HG03025 (cell line): Measurements from ENCODE around the gene FHOD1.

Experiments used
- ATAC-seq: cut with Tn5 transposase; IDR thresholded peaks from one replicate; pipeline ENCODE4 v1.9.1; 2021; ENCODE audit warnings: mild to moderate bottlenecking, moderate library complexity; ENCODE audit not compliant: unreplicated experiment, low FRiP score

Gene FHOD1

GRCh38 chr16:67210069-67210937 lies 37.0 kb downstream of the FHOD1 start:
- no peak for ATAC-seq

DNA sequence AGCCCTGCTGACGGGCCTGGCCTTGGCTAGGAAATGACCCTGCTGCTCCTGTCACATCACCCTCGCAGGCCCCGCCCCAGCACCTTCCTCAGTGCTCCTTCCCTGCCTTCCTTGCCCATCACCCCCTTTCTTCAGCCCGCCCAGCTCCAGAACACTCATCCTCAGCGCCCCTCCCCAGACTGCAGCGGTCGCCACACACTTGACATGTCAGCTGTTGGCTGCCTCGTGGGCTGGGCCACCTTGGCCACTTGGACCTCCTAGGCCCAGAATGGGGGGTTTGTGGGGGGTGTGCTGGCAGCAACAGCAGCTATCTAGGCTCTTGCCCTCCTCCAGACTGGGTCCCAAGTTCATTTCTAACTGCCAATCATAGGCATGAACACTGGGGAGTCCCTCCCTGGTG lies 37.7 kb downstream of the FHOD1 start:
- no peak for ATAC-seq

DNA sequence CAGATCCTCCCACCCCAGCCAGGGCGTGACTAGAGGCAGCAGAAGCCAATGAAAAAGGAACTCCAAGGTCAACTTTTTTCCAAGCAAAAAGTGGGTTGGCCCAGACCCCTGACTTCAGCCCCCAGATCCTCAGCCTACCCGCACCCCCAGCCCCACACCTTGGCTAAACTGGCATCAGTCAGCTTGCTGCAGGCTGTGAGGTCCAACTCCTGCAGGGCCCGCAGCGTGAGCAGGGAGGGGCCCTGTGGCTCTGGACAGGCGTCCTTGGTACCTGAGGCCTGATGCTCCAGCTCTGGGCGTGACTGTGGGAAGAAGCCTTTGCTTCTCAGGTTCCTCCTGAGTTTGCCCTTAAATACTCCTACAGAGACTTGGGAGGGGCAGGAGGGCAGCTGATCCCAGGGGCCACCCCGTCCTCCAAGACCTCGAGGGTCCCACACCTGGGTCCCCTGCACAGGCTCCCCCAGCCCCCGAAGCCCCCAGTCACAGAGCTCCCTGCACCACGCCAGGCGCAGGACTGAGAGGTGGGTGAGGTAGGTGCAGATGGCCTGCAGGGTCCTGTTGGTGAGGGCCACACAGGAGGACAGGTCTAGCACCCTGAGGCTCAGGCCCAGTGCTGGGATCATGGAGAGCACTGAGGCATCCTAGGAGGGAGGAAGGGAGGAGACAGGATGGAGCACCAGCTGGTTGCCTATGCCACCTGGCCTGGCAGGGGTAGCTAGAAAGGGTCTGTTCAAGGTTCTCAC lies 39.0 kb downstream of the FHOD1 start:
- no peak for ATAC-seq

GRCh38 chr16:67207249-67208091 lies 39.8 kb downstream of the FHOD1 start:
- ATAC-seq: no peak

GRCh38 chr16:67206838-67207248 lies 40.4 kb downstream of the FHOD1 start:
- ATAC-seq: no peak

DNA sequence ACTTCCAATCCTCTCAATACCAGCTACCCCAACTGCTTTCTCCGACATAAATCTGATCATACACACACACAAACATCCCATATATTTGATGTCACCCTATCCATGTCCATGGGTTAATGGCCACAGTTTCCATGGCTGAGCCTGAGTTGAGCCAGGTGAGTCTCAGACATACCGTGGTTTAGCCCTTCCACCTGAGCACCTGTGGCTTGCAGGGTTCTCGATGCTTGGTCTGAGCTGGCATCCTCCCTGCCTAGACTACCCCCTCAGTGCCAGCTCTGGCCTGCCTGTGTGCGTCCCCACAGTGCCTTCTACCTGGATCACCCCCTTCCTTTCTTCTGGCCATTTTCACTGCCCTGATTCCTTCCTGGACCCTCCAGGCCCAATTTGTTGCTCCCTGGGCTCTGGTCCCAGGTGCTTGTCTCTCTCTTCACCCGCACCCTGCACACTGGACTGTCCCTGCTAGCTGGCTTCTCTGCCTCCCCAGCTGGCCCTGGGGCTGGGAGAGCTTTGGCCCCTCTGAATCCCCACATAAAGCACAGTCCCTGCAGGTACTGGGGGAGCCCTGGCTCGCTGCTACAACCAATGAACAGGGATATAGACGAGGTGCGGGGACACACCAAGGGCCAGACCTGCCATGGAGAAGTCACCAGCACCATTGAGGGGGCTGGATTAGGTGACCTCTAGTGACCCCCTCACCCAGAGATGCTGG lies 41.0 kb downstream of the FHOD1 start:
- ATAC-seq: no peak

DNA sequence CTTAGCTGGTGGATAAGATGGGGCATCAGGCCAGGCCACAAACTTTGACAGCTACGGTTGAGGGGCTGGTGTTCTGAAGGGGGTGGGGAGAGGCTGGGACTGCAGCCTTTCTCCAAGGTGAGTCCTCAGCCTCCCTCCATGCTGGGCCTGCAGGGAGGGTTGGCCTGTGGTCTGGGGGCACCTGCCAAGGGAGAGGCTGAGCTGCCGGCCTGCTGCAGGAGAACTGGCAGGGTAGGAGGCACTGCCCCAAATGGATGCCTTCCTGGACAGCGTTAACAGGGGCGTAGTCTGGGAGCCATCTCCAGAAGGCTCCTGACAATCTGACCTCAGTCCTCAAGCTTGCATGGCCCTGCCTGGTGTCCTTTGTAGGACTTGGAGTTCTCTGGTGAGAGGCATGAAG lies 43.2 kb downstream of the FHOD1 start:
- no peak for ATAC-seq

DNA sequence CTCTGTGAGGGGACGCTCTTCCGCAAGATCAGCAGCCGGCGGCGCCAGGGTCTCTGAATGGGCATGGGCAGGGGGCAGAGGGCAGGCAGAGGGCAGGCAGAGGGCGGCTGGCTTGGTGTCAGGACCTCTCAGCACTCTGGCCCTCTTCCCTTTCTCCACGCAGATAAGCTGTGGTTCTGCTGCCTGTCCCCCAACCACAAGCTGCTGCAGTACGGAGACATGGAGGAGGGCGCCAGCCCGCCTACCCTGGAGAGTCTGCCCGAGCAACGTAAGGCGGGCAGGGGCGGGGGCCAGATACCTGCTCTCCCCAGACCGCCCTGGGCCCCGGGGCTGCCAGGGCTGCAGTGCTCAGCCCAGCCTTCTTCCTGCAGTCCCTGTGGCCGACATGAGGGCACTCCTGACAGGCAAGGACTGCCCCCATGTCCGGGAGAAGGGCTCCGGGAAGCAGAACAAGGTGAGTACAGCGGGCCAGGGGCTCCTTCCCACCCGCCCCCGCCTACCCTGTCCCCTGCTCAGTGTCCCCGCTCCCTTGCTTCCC lies 44.3 kb downstream of the FHOD1 start:
- ATAC-seq: no peak

DNA sequence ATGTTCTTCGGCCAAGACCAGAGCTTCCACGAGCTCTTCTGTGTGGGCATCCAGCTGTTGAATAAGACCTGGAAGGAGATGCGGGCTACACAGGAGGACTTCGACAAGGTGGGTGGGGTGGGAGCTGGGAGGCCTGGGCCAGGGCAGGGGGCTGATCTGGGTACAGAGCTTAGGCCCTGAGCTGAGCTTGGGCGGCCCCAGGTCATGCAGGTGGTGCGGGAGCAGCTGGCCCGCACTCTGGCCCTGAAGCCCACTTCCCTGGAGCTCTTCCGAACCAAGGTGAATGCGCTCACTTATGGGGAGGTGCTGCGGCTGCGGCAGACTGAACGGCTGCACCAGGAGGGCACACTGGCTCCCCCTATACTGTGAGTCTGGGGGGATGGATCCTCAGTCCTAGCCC lies 44.9 kb downstream of the FHOD1 start:
- no peak for ATAC-seq

DNA sequence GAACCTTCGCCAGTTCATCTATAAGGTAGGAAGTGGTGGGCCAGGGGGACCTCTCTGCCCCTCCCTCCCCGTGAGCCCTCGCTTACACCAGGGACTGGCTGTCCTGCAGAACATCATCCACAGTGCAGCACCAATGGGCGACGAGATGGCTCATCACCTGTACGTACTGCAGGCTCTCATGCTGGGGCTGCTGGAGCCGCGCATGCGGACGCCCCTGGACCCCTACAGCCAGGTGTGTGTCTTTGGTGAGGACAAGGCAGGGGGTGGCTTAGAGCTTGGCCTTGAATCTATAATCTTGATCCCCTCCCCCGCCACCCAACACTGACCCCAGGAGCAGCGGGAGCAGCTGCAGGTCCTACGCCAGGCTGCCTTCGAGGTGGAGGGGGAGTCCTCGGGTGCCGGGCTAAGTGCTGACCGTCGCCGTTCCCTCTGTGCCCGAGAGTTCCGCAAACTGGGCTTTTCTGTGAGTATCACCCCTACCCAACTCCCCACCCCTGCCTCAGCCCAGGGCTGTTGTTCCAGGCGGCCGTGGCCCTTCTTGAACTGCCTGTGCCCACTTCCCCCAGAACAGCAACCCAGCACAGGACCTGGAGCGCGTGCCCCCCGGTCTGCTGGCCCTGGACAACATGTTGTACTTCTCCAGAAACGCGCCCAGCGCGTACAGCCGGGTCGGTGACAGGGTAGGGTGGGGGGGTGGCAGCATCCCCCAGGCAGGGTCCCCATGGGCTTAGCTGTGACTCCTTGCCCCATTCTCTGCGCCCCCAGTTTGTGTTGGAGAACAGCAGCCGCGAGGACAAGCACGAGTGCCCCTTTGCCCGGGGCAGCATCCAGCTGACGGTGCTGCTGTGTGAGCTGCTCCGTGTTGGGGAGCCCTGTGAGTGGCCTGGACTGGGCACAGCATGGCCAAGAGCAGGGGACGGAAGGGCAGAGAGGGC lies 45.6 kb downstream of the FHOD1 start:
- ATAC-seq: no peak

- no peak for ATAC-seq
These were observed 46.8 kb downstream of the FHOD1 start for GRCh38 chr16:67200491-67200890.

GRCh38 chr16:67199808-67200198 lies 47.5 kb downstream of the FHOD1 start:
- ATAC-seq: no peak

DNA sequence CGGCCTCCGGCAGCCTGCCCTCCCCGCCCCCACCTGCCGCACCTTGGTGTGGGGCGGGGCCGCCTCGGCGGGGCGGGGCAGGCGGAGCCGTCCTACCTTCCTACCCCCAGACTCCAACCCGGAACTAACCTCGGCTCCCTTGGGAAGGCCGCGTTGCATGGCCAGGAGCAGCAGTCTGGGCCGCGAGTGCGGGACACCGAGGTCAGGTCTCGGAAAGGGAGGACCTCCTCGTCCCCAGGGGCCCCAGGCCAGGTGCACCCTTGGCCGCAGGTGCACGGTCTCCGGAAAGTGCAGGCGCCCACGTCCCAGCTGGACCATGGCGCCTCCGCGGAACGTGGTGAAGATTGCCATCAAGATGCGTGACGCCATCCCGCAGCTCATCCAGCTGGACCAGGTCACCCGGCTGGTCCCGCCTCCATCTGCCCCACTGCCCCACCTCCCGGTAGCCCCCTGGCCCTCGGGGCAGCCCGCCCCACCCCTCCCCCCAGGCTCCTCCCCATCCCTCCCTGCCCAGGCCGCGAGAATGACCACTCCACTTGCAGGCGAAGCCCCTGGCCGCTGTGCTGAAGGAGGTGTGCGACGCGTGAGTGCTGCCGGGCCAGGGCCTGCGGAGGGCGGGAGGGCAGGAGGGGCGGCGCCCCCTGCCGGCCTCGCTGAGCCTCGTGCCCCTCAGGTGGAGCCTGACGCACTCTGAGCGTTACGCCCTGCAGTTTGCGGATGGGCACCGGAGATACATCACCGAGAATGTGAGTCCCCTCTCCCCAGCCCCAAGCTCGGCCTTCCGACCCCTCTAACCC lies 48.1 kb downstream of the FHOD1 start, which contains the start of gene ELMO3:
ELMO3 (plus strand) TSS at position 121 of the 797 bp plus-strand sequence; CDS start at position 317, 196 bp downstream.
- ATAC-seq: no peak

DNA sequence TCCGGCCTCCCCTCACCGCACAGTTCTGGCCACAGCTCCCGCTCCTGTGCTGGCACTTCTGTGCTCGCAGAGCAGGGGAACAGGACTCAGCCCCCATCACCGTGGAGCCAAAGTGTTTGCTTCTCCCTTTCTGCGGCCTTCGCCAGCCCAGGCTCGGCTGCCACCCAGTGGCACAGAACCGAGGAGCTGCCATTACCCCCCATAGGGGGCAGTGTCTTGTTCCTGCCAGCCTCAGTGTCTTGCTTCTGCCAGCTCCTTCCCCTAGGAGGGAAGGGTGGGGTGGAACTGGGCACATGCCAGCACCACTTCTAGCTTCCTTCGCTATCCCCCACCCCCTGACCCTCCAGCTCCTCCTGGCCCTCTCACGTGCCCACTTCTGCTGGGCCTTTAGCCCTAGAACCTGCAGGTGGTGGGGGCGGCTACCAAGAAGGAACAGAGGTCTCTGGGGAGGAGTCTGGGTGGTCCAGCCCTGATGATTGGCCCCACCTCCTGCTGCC lies 49.0 kb downstream of the FHOD1 start:
- no peak for ATAC-seq

GRCh38 chr16:67197704-67198103 lies 49.6 kb downstream of the FHOD1 start:
- ATAC-seq: no peak

DNA sequence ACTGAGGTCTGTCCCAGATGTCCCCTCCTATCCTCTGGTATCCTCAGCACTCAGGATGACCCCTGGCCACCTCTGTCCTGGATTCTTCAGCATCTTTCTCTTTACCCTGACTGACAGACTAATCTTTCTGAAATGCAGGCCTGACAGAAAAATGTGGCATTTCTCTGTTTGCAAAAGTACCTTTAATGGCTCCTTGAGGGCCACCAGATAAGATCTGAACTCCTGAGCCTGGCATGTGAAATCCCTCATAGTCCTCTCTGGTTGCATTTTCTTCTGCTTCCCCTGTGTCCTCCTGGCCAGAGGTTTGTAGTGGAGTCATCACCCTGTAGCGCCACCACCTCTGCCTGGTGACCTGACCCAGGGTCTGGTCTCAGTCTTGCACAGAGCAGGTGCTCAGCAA lies 50.4 kb downstream of the FHOD1 start:
- ATAC-seq: no peak

DNA sequence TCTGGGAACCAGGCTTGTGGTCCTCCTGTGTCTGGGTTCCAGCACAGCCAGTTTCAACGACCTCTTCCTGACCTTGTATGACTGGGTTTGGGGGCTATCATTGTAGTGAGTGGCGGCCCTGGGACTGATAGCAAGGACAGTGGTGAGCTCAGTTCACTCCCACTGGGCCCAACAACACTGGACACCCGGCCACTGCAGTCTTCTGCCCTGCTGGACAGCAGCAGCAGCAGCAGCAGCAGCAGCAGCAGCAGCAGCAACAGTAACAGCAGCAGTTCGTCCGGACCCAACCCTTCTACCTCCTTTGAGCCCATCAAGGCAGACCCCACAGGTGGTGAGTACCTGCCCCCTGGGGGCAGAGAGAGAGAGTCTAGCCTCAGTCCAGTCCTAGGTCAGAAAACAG lies 51.6 kb downstream of the FHOD1 start:
- no peak for ATAC-seq

DNA sequence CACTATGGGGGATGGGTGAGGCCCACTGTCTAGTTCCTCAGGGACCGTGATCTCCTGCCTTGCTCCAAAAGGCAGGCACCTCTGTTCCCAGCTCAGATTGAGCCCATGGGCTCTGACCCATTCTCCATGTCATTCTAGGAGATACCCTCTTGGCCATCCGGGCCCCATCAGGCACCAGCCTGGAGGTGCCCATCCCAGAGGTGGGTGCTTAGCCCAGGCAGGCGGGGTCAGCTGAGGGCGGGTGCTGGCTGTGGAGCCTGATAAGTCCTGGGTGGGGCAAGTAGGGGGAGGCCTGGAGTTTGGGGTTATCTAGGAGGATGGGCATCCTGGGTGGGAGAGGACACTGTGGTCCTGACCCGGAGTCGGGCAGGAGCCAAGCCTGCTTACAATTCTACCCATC lies 53.0 kb downstream of the FHOD1 start:
- ATAC-seq: no peak
